Activated naive CD8-positive, alpha-beta T cell treated with anti-CD3 and anti-CD28 coated beads, Interleukin-2, amount 10 ng/mL, durations not matched to agents 7 days and 5 days (primary cell): Measurements from ENCODE around the gene DDAH2. TPM values are rescaled to one million over a fixed set of nuclear protein-coding genes. Genes with fewer than 3 reads are reported as not detected.
"Not testable (repeated sequence)": the region's sequence is repeated elsewhere in the genome, so short reads cannot be mapped to it uniquely, and the experiment has no call there.

ENCODE experiments used
- ATAC-seq: fragments of 150-1000 bp; cut with Tn5 transposase; one replicate; pipeline ENCODE4 v1.10.0; 2021; ENCODE audit warnings: low read depth, moderate library complexity
- POLR2A ChIA-PET: fragments of 350-600 bp; sonication (Branson Sonifier 250); formaldehyde crosslinking; loops from one replicate; lab custom pipeline; 2021; ENCODE audit warnings: antibody characterized with exemption; lab: Charles Lee
- DNase-seq: peaks from one replicate; pipeline ENCODE4 v3.0.0; 2021
- H3K27ac Mint-ChIP-seq: one replicate; pipeline ENCODE4 v1.8.0; 2022; ENCODE audit warnings: mild to moderate bottlenecking, mixed read lengths
- H3K27me3 Mint-ChIP-seq: one replicate; pipeline ENCODE4 v1.8.0; 2022; ENCODE audit warnings: mild to moderate bottlenecking, moderate library complexity, mixed read lengths
- H3K36me3 Mint-ChIP-seq: one replicate; pipeline ENCODE4 v1.8.0; 2021; ENCODE audit warnings: mild to moderate bottlenecking, mixed read lengths
- H3K4me1 Mint-ChIP-seq: one replicate; pipeline ENCODE4 v1.8.0; 2021; ENCODE audit warnings: mixed read lengths
- H3K4me3 Mint-ChIP-seq: one replicate; pipeline ENCODE4 v1.8.0; 2022; ENCODE audit warnings: mild to moderate bottlenecking, moderate library complexity, mixed read lengths
- H3K9me3 Mint-ChIP-seq: one replicate; pipeline ENCODE4 v1.8.0; 2021; ENCODE audit warnings: mixed read lengths
- total RNA-seq, 2 experiments: library from RNA; stranded (reverse); gene quantifications; one replicate each; pipeline ENCODE4 v1.2.3, GENCODE V29; 2021

DDAH2 gene
- total RNA-seq, 2 experiments from 2014 or later, result 28.3 to 29.1 TPM

- DNase-seq (no peak), ATAC-seq (no peak)
- Mint-ChIP-seq H3K27me3 (peaks cover 17% of the 10 kb centered on the region), H3K36me3 (no peaks in the 10 kb centered on the region), H3K4me3 (no peak overlapping the region), H3K27ac (peak overlapping the region; percentile 25), H3K4me1 (peaks cover 15% of the 10 kb centered on the region), H3K9me3 (no peaks in the 10 kb centered on the region)
- POLR2A ChIA-PET, result interaction anchor here (0.8 to 1.0 kb wide), 3 partner anchors 9 to 26 kb away, joined by 3 to 7 read pairs (median 3); partner anchors contain the start of genes ABHD16A, MPIG6B and MSH5
Measured at GRCh38 chr6:31713991-31714684, 15.0 kb downstream of the DDAH2 start.

GRCh38 chr6:31713465-31713864 is 15.6 kb downstream of the DDAH2 start:
- no peak for DNase-seq
- POLR2A ChIA-PET, result interaction anchor here (0.8 to 0.9 kb wide), 2 partner anchors 10 to 27 kb away, joined by 3 to 7 read pairs; partner anchors contain the start of genes MPIG6B and MSH5
- H3K27ac Mint-ChIP-seq, result no peak overlapping the region

GRCh38 chr6:31712296-31712695 is 16.8 kb downstream of the DDAH2 start:
- ATAC-seq (peak; percentile 49), DNase-seq (no peak)
- H3K9me3 Mint-ChIP-seq, result no peaks in the 10 kb centered on the region
- H3K36me3 Mint-ChIP-seq, result no peaks in the 10 kb centered on the region
- H3K4me1 Mint-ChIP-seq, result peaks cover 13% of the 10 kb centered on the region
- no peak overlapping the region for H3K27ac Mint-ChIP-seq
- H3K27me3 Mint-ChIP-seq, result peaks cover 15% of the 10 kb centered on the region
- POLR2A ChIA-PET, result interaction anchor here (0.6 kb wide), 1 partner anchor 186 kb away, joined by 3 read pairs; no protein-coding TSS in a partner anchor
- no peak overlapping the region for H3K4me3 Mint-ChIP-seq

More at GRCh38 chr6:31713465-31713864, 15.6 kb downstream of the DDAH2 start:
- no peak for ATAC-seq
- Mint-ChIP-seq H3K4me1 (peaks cover 13% of the 10 kb centered on the region), H3K27me3 (peaks cover 17% of the 10 kb centered on the region), H3K9me3 (no peaks in the 10 kb centered on the region), H3K36me3 (no peaks in the 10 kb centered on the region), H3K4me3 (no peak overlapping the region)

GRCh38 chr6:31711233-31711632 is 17.9 kb downstream of the DDAH2 start:
- Mint-ChIP-seq H3K27me3 (peaks cover 14% of the 10 kb centered on the region), H3K4me1 (peaks cover 13% of the 10 kb centered on the region), H3K27ac (no peak overlapping the region), H3K9me3 (no peaks in the 10 kb centered on the region), H3K4me3 (peak overlapping the region; percentile 35), H3K36me3 (no peaks in the 10 kb centered on the region)
- POLR2A ChIA-PET, result interaction anchor here (0.6 to 1.0 kb wide), 4 partner anchors 8 to 27 kb away, joined by 3 read pairs; partner anchors contain the start of genes ABHD16A and MPIG6B
- DNase-seq (no peak), ATAC-seq (peak; percentile 53)

- ATAC-seq (no peak), DNase-seq (no peak)
- no peaks in the 10 kb centered on the region for H3K36me3 Mint-ChIP-seq
- POLR2A ChIA-PET, result interaction anchor here (0.9 to 1.0 kb wide), 2 partner anchors 7 to 12 kb away, joined by 3 read pairs; partner anchors contain the start of genes ABHD16A and MPIG6B
- no peaks in the 10 kb centered on the region for H3K9me3 Mint-ChIP-seq
- H3K4me1 Mint-ChIP-seq, result peaks cover 13% of the 10 kb centered on the region
- peak overlapping the region; percentile 77 for H3K27ac Mint-ChIP-seq
- H3K4me3 Mint-ChIP-seq, result no peak overlapping the region
- peaks cover 14% of the 10 kb centered on the region for H3K27me3 Mint-ChIP-seq
Measured at GRCh38 chr6:31710523-31711219, 18.4 kb downstream of the DDAH2 start.

DNA sequence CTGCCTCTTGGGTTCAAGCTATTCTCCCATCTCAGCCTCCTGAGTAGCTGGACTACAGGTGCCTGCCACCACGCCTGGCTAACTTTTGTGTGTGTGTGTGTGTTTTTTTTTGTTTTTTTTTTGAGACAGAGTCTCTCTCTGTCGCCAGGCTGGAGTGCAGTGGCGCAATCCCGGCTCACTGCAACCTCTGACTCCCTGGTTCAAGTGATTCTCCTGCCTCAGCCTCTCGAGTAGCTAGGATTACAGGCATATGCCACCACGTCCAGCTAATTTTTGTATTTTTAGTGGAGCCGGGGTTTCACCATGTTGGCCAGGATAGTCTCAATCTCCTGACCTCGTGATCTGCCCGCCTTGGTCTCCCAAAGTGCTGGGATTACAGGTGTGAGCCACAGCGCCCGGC is 19.9 kb downstream of the DDAH2 start:
- Mint-ChIP-seq H3K4me1 (peaks cover 13% of the 10 kb centered on the region), H3K27me3 (peaks cover 12% of the 10 kb centered on the region)
- H3K4me3 Mint-ChIP-seq, H3K27ac Mint-ChIP-seq, DNase-seq, H3K36me3 Mint-ChIP-seq, ATAC-seq, POLR2A ChIA-PET, H3K9me3 Mint-ChIP-seq: not testable (repeated sequence)

DNA sequence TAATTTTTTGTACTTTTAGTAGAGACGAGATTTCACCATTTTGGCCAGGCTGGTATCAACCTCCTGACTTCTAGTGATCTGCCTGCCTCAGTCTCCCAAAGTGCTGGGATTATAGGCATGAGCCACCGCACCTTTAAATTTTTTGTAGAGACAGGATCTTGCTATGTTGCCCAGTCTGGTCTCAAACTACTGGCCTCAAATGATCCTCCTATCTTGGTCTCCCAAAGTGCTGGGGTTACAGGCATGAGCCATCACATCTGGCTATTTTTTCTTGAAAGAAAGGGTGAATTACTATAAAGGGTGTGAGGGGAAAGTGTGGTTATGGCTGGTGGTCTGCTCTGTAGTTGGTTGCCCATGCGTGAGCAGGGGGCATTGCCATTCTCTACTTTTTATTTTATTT is 20.9 kb downstream of the DDAH2 start:
- H3K4me1 Mint-ChIP-seq, result peaks cover 19% of the 10 kb centered on the region
- H3K27me3 Mint-ChIP-seq, result peaks cover 9% of the 10 kb centered on the region
- no peaks in the 10 kb centered on the region for H3K36me3 Mint-ChIP-seq
- POLR2A ChIA-PET, result no interaction called here
- DNase-seq (no peak), ATAC-seq (no peak)
- H3K27ac Mint-ChIP-seq, result no peak overlapping the region
- H3K9me3 Mint-ChIP-seq, result no peaks in the 10 kb centered on the region
- no peak overlapping the region for H3K4me3 Mint-ChIP-seq

DNA sequence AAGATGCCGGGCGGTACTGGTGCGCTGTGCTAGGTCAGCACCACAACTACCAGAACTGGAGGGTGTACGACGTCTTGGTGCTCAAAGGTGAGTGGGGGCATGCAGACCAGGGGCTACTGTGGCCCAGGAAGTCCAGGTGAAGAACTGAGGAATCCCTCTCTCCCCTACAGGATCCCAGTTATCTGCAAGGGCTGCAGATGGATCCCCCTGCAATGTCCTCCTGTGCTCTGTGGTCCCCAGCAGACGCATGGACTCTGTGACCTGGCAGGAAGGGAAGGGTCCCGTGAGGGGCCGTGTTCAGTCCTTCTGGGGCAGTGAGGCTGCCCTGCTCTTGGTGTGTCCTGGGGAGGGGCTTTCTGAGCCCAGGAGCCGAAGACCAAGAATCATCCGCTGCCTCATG is 21.4 kb downstream of the DDAH2 start:
- no peaks in the 10 kb centered on the region for H3K36me3 Mint-ChIP-seq
- no peak overlapping the region for H3K4me3 Mint-ChIP-seq
- ATAC-seq (no peak), DNase-seq (no peak)
- POLR2A ChIA-PET, result interaction anchor here (0.7 kb wide), 1 partner anchor 128 kb away, joined by 3 read pairs; no protein-coding TSS in a partner anchor
- no peak overlapping the region for H3K27ac Mint-ChIP-seq
- H3K27me3 Mint-ChIP-seq, result peaks cover 6% of the 10 kb centered on the region
- no peaks in the 10 kb centered on the region for H3K9me3 Mint-ChIP-seq
- H3K4me1 Mint-ChIP-seq, result peaks cover 19% of the 10 kb centered on the region

DNA sequence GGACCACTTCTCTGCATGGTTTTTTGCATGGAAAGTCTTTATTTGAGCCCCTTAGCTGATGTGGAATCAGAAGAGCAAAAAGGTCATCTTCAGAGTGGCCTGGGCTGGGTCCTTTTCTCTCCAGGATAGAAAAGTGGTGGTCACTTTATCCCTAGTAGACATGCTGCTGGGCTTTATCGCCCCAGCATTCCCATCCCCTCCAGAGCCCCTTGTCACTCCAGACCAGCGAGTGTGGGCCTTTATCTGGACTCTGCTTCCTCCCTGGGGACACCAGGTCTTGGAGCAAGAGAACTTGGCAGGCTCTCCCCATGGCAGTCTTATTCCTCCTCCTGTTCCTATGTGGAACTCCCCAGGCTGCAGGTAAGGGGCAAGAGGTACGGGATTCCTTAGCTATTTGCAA is 22.5 kb downstream of the DDAH2 start, which contains the start of gene LY6G6F:
LY6G6F (plus strand) TSS at position 268 of the 400 bp plus-strand sequence; CDS start at position 309, 41 bp downstream.
- H3K27me3 Mint-ChIP-seq, result peaks cover 3% of the 10 kb centered on the region
- H3K27ac Mint-ChIP-seq, result no peak within 1 kb of the TSS
- DNase-seq (no peak), ATAC-seq (no peak)
- POLR2A ChIA-PET, result interaction anchor here (0.9 to 5.4 kb wide), 2 partner anchors 9 to 32 kb away, joined by 3 to 34 read pairs; partner anchors contain the start of genes LY6G6D and MSH5
- H3K4me1 Mint-ChIP-seq, result peaks cover 20% of the 10 kb centered on the region
- H3K4me3 Mint-ChIP-seq, result no peak within 1 kb of the TSS
- H3K36me3 Mint-ChIP-seq, result no peaks in the 10 kb centered on the region
- H3K9me3 Mint-ChIP-seq, result no peaks in the 10 kb centered on the region

DNA sequence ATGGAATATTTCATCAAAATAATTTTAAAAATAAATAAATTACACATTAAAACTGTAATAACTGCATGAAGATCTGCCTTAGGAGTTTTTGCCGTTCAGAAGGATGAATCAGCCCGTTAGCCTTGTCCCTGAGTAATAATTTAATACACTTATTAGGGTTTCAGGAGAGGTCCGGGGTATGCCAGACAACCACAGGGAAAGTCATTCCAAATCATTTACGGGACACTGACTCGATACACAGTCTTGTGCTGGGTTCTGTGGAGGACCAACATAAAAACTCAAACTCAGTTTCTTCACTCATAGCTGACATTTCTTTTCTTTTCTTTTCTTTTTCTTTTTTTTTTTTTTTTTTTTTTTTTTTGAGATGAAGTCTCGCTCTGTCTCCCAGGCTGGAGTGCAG is 23.2 kb downstream of the DDAH2 start:
- H3K36me3 Mint-ChIP-seq, result no peaks in the 10 kb centered on the region
- H3K27ac Mint-ChIP-seq, result no peak overlapping the region
- peaks cover 3% of the 10 kb centered on the region for H3K27me3 Mint-ChIP-seq
- POLR2A ChIA-PET, result interaction anchor here (0.6 to 5.4 kb wide), 4 partner anchors 9 to 233 kb away, joined by 3 to 34 read pairs (median 4); partner anchors contain the start of genes LY6G6D and MSH5
- DNase-seq, result no peak
- ATAC-seq, result no peak
- no peak overlapping the region for H3K4me3 Mint-ChIP-seq
- no peaks in the 10 kb centered on the region for H3K9me3 Mint-ChIP-seq
- peaks cover 23% of the 10 kb centered on the region for H3K4me1 Mint-ChIP-seq

- Mint-ChIP-seq H3K9me3 (no peaks in the 10 kb centered on the region), H3K4me3 (peak within 1 kb of the TSS; percentile 97), H3K36me3 (no peaks in the 10 kb centered on the region), H3K27me3 (no peaks in the 10 kb centered on the region), H3K27ac (peak within 1 kb of the TSS; percentile 94), H3K4me1 (peaks cover 20% of the 10 kb centered on the region)
- DNase-seq (peak; percentile 97), ATAC-seq (peak; percentile 94)
- POLR2A ChIA-PET, result interaction anchor here (0.6 to 5.4 kb wide), 29 partner anchors 8 to 1623 kb away, joined by 3 to 34 read pairs (median 3); partner anchors contain the start of genes C6orf47, CLIC1, DDAH2 and EHMT2
Measured at GRCh38 chr6:31702819-31703716, 26.0 kb downstream of the DDAH2 start, which contains the start of gene ABHD16A. ABHD16A (minus strand) TSS chr6:31703324; CDS start chr6:31703281, 43 bp downstream.

GRCh38 chr6:31702405-31702818 is 26.7 kb downstream of the DDAH2 start:
- Mint-ChIP-seq H3K4me3 (peak overlapping the region; percentile 97), H3K27me3 (no peaks in the 10 kb centered on the region), H3K4me1 (peaks cover 24% of the 10 kb centered on the region), H3K27ac (peak overlapping the region; percentile 94), H3K36me3 (peaks cover 4% of the 10 kb centered on the region), H3K9me3 (no peaks in the 10 kb centered on the region)
- POLR2A ChIA-PET, result interaction anchor here (0.6 to 5.4 kb wide), 11 partner anchors 10 to 1624 kb away, joined by 3 to 34 read pairs (median 3); partner anchors contain the start of genes CLIC1, LSM2, LY6G5C and MSH5
- DNase-seq, result no peak
- no peak for ATAC-seq
